Germinal center (tissue), 1 donor: ENCODE data around the gene CARS2.
"Not testable (repeated sequence)": the region's sequence is repeated elsewhere in the genome, so short reads cannot be mapped to it uniquely, and the experiment has no call there.

Source experiments
- DNase-seq: peaks from one replicate; pipeline ENCODE4 v3.0.0; 2012; ENCODE audit warnings: mixed read lengths, low spot score

The CARS2 gene

GRCh38 chr13:110637275-110637674 is 68.6 kb downstream of the CARS2 start:
- no peak for DNase-seq

DNA sequence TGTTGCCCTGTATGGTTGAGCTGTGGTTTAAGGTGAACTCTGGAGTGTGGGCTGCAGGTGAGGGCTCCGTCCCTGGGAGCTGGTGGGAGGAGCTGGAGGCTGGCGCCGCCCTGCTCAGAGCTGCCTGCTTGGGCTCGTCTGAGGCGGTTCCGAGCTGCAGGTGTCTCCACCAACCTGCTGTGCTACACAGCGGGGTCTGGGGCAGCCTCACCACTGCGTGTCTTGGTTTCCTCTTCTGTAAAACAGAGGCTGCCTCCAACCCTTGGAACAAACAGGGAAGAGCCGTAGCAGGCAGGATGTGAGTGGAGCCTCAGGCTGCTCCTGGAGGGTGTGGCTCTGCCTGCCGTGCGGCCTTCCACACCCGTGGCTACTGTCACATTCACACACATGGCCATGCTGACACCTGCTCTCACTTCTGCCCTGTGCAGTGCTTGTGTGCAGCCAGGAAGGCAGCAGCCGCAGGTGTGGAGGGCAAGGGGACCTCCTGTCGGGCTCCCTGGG is 69.2 kb downstream of the CARS2 start:
- DNase-seq: no peak

- DNase-seq: no peak
Observed at GRCh38 chr13:110636053-110636475, 69.9 kb downstream of the CARS2 start.

DNA sequence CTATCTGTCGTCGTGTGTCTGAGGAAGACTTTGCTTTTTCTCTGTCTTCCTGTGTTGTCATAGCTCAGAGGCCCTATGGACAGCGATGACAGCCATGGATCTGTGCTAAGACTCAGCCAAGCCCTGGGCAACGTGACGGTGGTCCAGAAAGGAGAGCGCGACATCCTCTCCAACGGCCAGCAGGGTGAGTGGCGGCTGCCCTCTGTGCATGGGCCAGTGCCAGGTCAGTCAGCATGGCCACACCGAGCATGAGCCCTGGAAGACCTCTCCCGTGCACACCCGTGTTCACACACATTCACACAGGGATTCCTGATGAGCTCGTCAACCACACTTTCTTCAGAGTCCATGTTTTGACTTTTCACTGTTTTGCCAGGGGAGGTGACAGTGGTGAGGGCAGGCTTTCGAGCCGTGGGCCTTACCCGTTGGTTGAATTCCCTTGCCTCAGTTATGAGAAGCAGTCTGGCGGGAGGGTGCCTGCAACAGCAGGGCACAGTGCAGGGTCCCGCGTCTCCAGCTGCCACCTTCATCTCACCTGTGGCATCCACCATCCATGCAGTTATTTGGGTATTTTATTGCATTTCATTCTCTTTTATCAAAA is 70.4 kb downstream of the CARS2 start:
- no peak for DNase-seq

DNA sequence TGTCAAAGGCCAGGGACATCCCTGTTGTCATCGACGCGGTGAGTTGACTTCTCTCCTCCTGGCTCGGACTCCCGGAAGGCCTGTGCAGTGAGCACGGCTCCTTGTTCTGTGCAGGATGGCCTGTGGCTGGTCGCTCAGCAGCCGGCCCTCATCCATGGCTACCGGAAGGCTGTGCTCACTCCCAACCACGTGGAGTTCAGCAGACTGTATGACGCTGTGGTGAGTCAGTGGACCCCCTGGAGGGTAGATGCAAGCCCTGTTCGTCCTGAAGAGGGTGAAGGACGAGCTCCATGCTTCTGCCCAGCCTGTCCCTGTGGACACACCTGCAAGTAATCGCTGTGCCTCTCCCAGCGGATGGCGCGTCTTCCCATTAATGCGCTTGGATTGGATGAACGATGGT is 71.4 kb downstream of the CARS2 start:
- DNase-seq: no peak

- DNase-seq: no peak
Observed at GRCh38 chr13:110633776-110634175, 72.1 kb downstream of the CARS2 start.

DNA sequence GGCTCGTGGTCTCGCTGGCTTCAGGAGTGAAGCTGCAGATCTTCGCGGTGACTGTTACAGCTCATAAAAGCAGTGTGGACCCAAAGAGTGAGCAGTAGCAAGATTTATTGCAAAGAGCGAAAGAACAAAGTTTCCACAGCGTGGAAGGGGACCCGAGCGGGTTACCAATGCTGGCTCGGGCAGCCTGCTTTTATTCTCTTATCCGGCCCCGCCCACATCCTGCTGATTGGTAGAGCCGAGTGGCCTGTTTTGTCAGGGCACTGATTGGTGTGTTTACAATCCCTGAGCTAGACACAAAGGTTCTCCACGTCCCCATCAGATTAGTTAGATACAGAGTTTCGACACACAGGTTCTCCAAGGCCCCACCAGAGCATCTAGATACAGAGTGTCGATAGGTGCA is 73.7 kb downstream of the CARS2 start:
- not testable (repeated sequence) for DNase-seq

- DNase-seq: no peak
Observed at GRCh38 chr13:110630566-110631119, 75.3 kb downstream of the CARS2 start.

GRCh38 chr13:110629735-110630134 is 76.2 kb downstream of the CARS2 start:
- no peak for DNase-seq

GRCh38 chr13:110628952-110629701 is 76.8 kb downstream of the CARS2 start:
- DNase-seq: no peak

GRCh38 chr13:110628477-110628793 is 77.5 kb downstream of the CARS2 start:
- DNase-seq: no peak

GRCh38 chr13:110627761-110628476 is 78.0 kb downstream of the CARS2 start:
- no peak for DNase-seq

GRCh38 chr13:110627351-110627750 is 78.6 kb downstream of the CARS2 start:
- DNase-seq: no peak

DNA sequence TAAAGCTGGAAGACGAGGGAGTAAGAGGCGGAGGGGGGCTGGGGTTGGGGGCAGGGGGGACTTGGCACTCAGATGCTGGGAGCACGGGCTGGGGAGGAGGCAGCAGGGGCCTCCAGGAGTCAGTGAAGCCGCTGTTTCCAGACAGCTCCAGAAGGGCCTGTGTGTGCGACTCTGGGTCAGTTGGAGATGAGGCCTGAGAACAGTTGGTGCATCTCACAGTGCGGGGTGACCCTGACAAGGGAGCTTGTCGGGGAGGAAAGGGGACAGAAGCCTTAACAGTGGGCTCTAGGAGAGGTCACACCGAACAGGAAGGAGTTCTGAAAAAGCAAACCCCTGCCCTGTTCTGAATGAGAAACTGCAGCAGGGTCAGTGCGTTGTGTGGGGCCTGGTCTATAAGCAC is 79.4 kb downstream of the CARS2 start:
- no peak for DNase-seq

- no peak for DNase-seq
Observed at GRCh38 chr13:110625771-110626321, 80.1 kb downstream of the CARS2 start.

DNA sequence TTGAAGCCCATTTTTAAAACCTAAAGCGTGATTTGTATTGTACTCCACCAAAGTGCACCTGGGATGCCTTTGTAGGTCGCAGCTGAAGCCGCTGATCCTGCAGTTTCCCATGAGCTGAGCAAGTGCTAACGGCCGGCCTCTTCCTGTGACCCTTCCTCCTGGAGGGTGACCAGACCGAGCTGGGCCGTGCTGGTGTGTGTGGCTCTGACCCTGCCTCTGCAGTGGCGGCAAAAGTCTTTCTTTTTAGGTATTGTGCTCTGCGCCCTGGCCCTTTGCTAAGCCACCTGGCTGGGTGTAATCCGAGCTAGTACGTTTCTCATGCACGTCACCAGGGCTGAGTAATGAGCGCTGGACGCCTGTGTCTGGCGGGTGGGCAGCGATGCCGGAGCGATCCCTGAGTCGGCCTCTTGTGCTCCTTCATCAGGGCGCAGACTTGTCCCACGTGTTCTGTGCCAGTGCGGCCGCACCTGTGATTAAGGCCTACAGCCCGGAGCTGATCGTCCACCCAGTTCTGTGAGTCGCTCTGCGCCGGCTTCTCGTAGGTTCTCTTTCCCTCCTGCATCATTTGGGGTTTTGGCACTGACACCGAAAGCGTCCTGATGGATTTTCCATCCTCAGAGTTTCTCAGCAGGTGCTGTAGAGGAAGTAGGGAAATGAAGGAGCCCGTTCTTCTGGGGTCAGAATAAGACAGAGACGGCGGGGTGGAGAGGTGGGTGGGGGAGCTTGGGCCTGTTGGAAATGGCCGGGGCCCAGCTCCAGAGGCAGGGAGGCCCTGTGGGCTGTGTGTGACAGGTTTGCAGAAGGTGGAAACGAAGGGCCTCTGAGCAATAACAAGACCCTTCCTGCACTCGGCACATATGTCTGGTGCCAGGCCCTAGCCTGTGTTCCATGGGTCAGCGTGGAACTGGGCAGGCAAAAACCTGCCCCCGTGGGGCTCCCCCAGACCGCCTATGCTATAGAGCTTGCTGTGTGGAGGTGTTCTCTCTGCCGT is 80.9 kb downstream of the CARS2 start:
- no peak for DNase-seq

- no peak for DNase-seq
Observed at GRCh38 chr13:110620596-110620995, 85.3 kb downstream of the CARS2 start.

DNA sequence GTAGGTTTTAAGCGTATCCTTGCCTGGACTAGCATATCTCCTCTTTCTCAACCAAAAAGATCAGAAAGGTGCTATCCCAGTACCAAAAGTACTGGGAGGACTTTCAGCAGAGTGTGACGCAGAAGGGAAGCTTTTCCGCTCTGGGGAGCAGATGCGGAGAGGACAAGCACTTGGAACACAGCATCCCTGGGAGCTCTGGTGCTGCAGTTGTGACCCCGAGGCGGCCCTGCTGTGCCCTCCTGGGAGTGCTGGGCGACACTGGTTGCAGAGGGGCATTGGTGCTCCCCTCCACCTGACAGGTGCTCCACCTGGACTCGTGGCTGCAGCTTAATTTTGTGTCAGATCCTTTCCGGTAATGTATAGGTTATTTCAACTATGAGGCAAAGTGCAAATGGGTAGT is 87.1 kb downstream of the CARS2 start:
- DNase-seq: no peak

DNA sequence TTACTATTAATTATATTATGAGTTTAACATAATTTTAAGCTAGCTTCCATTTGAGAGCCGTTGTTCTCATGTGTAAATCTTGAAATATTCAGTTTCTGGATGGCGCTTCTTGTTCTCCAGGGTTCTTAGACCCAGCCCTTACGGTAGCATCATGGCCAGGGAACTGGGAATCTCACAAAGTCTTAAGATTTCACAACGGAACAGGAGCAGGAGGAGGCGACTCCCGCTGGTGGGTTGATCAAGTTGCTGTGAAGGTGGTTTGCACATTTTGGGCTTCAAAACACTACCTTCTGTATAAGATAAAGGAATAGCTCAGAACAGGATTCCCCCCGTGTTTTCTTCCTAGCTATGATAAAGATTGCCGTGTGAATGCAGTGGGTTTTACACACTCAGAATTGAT is 87.7 kb downstream of the CARS2 start:
- no peak for DNase-seq

DNA sequence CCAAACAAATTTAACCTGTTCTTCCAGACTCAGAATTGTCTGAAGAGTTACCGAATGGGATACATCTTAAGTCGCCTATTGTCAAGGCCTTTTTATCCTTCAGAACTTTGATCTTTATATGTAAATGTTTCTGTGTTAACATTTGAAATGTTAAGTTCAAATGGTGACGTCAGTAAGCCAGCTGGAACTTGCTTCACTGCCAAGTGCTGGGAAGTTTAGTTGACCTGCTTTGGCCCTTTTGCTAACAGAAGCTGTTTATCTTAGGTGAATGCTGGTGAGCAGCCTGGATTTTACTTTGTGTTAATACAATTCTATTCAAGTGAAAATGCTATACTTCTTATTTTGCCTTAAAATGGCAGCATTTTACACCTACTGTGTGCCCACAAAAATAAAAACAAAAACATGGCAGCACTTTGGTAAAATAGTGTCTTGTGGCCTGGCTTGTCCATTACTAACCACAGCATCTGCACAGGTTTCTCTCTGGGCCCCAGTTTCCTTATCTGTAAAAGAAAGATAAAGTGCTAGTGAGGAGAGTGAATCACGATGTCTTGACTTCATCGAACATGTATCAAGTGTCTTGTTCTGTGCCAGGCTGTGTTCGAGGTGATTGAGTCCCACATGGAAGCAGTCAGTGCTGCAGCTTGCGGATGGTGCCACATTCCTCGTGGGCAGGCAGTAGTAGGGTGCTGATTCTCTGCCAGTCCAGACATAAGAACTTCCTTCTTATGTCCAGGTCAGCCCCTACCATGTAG is 88.4 kb downstream of the CARS2 start:
- DNase-seq: no peak
